GM10248 (cell line): ENCODE measurements around the gene SPIRE1.
"Not testable (repeated sequence)": the region's sequence is repeated elsewhere in the genome, so short reads cannot be mapped to it uniquely, and the experiment has no call there.

Experiments
- CTCF ChIA-PET: fragments of 300-600 bp; sonication (Branson Sonifier 250); formaldehyde crosslinking; extraction: SDS; loops from one replicate; lab custom pipeline; 2021; ENCODE audit warnings: antibody characterized with exemption; lab: Yijun Ruan, JAX
- POLR2A ChIA-PET: fragments of 350-650 bp; sonication (Branson Sonifier 250); formaldehyde crosslinking; extraction: SDS; loops from one replicate; lab custom pipeline; 2020; ENCODE audit warnings: antibody characterized with exemption; lab: Yijun Ruan, JAX
- DNase-seq: peaks from one replicate; pipeline ENCODE4 v3.0.0; 2012; ENCODE audit errors: extremely low spot score
- TF ChIP-seq, protein P1 (sequence below): IDR thresholded peaks from 2 replicates; pipeline ENCODE4 v1.5.1; 2012; ENCODE audit warnings: mild to moderate bottlenecking, low read depth; ENCODE audit errors: extremely low read depth, missing control alignments, control extremely low read depth

The SPIRE1 gene

DNA sequence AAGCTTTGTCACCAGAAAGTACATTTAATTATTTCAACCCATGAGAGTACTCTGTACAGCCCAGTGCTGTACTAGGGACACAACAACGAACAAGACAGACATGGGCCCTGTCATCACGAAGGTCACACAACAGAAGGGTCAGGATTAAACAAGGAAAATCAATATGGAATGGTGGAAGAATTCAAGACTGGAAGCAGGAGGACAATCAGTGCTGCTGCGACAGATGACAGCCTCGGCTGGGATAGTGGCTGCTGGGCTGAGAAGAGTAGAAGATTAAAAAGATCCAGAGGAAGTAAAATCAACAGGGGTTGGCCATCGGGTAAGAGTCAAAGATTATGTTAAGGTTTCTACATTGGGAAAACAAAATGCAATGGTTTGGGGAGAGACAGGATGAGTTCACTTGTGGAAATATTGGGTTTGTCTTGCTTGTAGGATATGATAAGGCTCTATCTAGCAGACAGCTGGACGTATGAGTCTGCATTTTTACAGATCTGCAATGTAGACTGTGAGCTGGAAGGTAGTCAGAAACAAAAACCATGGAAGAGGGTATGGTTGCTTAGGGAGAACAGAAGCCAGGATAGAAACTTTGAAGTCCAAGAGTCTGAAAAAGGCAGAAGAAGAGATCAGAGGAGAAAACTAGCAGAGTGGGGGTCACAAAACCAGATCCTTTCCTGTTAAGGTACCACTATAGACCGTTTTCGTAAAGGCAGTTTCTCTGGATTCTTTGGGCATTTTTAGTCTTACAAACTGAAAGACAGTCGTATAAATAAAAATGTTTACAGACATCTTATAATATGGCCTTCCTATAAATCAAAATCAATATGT lies 166.1 kb downstream of the SPIRE1 start:
- DNase-seq: no peak
- ChIA-PET CTCF (interaction anchor here (1.3 kb wide), 1 partner anchor 14 kb away, joined by 3 read pairs; no protein-coding TSS in a partner anchor), POLR2A (no interaction called here)
- TF ChIP-seq, protein P1, sequence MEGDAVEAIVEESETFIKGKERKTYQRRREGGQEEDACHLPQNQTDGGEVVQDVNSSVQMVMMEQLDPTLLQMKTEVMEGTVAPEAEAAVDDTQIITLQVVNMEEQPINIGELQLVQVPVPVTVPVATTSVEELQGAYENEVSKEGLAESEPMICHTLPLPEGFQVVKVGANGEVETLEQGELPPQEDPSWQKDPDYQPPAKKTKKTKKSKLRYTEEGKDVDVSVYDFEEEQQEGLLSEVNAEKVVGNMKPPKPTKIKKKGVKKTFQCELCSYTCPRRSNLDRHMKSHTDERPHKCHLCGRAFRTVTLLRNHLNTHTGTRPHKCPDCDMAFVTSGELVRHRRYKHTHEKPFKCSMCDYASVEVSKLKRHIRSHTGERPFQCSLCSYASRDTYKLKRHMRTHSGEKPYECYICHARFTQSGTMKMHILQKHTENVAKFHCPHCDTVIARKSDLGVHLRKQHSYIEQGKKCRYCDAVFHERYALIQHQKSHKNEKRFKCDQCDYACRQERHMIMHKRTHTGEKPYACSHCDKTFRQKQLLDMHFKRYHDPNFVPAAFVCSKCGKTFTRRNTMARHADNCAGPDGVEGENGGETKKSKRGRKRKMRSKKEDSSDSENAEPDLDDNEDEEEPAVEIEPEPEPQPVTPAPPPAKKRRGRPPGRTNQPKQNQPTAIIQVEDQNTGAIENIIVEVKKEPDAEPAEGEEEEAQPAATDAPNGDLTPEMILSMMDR: no peak

DNA sequence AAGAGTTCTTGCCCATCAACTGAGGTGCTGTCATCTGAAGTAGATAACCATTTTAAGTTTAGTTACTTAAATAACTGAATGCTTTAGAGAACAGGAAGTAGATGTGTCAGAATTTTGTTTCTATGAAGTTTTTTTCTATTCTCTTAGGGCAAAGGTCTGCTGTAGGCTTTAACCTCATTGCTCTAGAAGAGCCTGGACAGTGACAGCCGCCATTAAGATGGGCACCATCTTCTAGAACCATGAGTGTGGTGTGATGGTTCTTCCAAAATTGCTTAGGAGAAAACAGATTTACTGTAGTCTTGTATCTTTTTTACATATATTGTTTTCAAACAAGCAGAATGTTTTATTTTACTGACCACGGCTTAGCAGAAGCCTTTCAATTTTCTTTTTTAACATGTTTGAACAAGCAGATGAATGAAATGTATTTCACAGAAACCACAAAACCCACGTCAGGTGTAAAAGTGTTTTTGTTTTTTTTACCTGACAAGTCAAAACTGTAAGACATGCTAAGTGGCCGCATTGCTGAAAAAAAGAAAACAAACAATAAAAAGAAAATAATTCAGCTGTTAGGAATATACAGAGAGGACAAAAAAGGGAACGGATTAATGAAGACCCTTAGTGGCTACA lies 172.3 kb downstream of the SPIRE1 start:
- ChIA-PET POLR2A (no interaction called here), CTCF (no interaction called here)
- no peak for DNase-seq
- TF ChIP-seq, protein P1: no peak

DNA sequence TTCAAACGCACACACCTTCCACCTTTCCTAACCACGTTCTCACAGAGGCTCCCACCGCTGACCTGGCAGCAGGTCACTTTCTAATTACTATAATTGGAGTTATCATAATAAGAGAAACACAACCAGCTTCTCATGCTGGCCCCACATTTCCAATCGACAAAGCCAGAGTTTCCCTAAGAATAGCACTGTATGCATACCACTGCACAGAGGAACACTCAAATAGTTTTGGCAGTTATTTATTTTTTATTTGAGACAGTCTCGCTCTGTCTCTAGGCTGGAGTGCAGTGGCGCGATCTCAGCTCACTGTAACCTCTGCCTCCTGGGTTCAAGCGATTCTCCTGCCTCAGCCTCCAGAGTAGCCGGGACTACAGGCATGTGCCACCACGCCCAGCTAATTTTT lies 176.0 kb downstream of the SPIRE1 start:
- CTCF ChIA-PET, DNase-seq, POLR2A ChIA-PET: not testable (repeated sequence)

DNA sequence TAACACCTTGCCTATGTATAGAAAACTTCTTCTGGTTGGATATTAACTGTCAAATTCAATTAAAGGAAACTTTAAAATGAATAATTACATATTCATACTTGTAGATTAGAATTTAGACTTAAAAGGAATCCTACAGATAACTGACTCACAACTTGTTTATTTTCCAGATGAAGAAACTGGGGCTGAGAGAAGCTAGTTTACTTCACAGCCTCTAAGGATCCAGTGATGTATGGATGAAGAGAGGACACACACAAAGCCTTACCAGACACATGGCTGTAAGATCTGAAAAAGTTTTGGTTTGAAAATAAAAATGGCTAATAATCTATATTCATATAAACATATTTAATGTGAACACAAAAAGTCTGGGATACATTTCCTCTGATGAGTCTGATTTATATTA lies 177.9 kb downstream of the SPIRE1 start:
- TF ChIP-seq, protein P1: no peak
- no peak for DNase-seq

DNA sequence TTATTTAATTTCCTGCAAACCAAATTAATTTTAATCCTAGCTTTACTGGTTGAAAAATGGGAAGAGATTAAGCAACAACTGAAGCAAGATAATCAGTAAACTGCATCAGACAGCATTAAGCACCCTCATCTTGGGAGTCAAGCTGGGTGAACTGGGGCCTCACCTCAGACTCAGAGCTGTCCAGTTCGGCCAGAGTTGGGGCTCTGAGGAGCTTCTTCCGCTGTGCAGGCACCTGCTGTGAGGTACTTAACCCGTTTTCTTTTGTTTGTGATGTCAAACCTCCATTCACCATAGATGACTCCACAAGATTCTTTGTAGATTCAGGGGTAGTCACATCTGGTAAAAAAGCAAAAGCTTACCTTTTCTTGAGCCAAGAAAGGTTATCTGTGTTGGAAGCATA lies 178.4 kb downstream of the SPIRE1 start:
- ChIA-PET POLR2A (no interaction called here), CTCF (interaction anchor here (2.3 to 3.0 kb wide), 2 partner anchors 17 to 87 kb away, joined by 6 to 11 read pairs; no protein-coding TSS in a partner anchor)
- TF ChIP-seq, protein P1: no peak
- no peak for DNase-seq

More for the DNA sequence above, 177.9 kb downstream of the SPIRE1 start:
- POLR2A ChIA-PET: no interaction called here
- CTCF ChIA-PET: interaction anchor here (2.3 kb wide), 1 partner anchor 87 kb away, joined by 6 read pairs; no protein-coding TSS in a partner anchor

DNA sequence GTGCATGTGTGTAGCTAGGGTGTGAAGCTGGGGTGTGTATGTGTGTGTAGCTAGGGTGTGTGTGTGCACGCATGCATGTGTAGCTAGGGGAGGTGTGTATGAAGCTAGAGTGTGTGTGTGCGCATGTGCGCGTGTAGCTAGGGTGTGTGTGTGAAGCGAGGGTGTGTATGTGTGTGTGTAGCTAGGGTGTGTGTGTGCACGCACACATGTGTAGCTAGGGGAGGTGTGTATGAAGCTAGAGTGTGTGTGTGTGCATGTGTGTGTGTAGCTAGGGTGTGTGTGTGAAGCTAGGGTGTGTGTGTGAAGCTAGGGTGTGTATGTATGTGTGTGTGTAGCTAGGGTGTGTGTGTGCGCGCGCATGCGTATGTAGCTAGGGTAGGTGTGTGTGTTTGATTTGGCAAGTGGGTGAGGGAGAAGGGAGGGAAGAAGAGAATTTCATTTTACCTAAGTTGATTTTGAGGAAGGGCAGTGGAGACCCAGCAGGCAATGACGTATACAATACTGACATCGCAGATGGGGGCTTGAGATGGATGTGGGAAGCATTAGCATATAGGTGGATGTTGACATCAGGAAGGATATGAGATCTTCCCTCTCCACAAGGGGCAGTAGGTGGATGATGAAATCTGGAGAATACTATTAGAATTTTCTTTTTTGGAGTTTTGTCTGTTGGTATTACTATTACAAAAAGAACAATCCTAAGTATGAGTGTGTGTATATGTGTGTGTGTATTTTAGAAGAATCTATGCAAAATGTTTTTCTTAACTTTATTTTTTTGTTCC lies 179.4 kb downstream of the SPIRE1 start:
- CTCF ChIA-PET: interaction anchor here (3.0 kb wide), 1 partner anchor 16 kb away, joined by 11 read pairs; no protein-coding TSS in a partner anchor
- DNase-seq: no peak
- POLR2A ChIA-PET: no interaction called here
- TF ChIP-seq, protein P1: no peak
